Liver (tissue), 9 donors: ENCODE data around the gene LHFPL6. TPM values are rescaled to one million over a fixed set of nuclear protein-coding genes. Genes with fewer than 3 reads are reported as not detected.

Experiments
- DNase-seq: peaks from one replicate; pipeline ENCODE4 v3.0.0-alpha.2; 2017; ENCODE audit warnings: low spot score
- H3K27ac ChIP-seq, 2 donors: one replicate each; pipeline ENCODE4 v1.7.0; 2013; ENCODE audit warnings: inconsistent platforms in 2 of 2, low read length in 2 of 2, control low read depth in 1 of 2, low read depth in 1 of 2, mild to moderate bottlenecking in 1 of 2
- H3K27me3 ChIP-seq, 4 donors: one replicate each; pipeline versions ENCODE4 v1.6.1 to v1.7.0; 2013; ENCODE audit warnings: low read length in 3 of 4, inconsistent platforms in 1 of 4, mild to moderate bottlenecking in 1 of 4, moderate library complexity in 1 of 4; ENCODE audit not compliant: control insufficient read depth in 4 of 4, insufficient read depth in 4 of 4
- H3K36me3 ChIP-seq, 4 donors: one replicate each; pipeline versions ENCODE4 v1.6.1 to v1.7.0; 2013; ENCODE audit warnings: low read length in 3 of 4, mild to moderate bottlenecking in 3 of 4, low read depth in 1 of 4, moderate library complexity in 1 of 4; ENCODE audit not compliant: control insufficient read depth in 4 of 4, insufficient read depth in 3 of 4
- H3K4me1 ChIP-seq, 4 donors: one replicate each; pipeline versions ENCODE4 v1.6.1 to v1.7.0; 2013; ENCODE audit warnings: low read length in 3 of 4, mild to moderate bottlenecking in 3 of 4, moderate library complexity in 1 of 4; ENCODE audit not compliant: control insufficient read depth in 4 of 4, insufficient read depth in 4 of 4
- H3K4me3 ChIP-seq, 3 donors: one replicate each; pipeline versions ENCODE4 v1.6.1 to v1.7.0; 2013; ENCODE audit warnings: low read length in 3 of 3, control low read depth in 1 of 3, low read depth in 1 of 3, mild to moderate bottlenecking in 1 of 3
- H3K9ac ChIP-seq, 2 donors: one replicate each; pipeline ENCODE4 v1.7.0; 2013; ENCODE audit warnings: low read length in 2 of 2, mild to moderate bottlenecking in 2 of 2, moderate library complexity in 2 of 2, control low read depth in 1 of 2, low read depth in 1 of 2
- H3K9me3 ChIP-seq, 4 donors: one replicate each; pipeline versions ENCODE4 v1.6.1 to v1.7.0; 2013; ENCODE audit warnings: low read length in 3 of 4; ENCODE audit not compliant: control insufficient read depth in 4 of 4
- ATF3 ChIP-seq: IDR thresholded peaks from 2 replicates; pipeline ENCODE4 v1.6.1; 2016; ENCODE audit warnings: antibody characterized with exemption
- CTCF ChIP-seq: fragments of 150-350 bp; IDR thresholded peaks from 2 replicates; pipeline ENCODE4 v1.5.1; 2017; ENCODE audit warnings: improper control_type of control experiment, low read depth, low read length; ENCODE audit not compliant: missing input control
- EGR1 ChIP-seq, 2 donors: IDR thresholded peaks; 2 replicates each; pipeline ENCODE4 v1.6.1; 2016 to 2018; ENCODE audit warnings: antibody characterized with exemption in 2 of 2, low read depth in 2 of 2
- FOXA1 ChIP-seq: IDR thresholded peaks from 2 replicates; pipeline ENCODE4 v1.6.1; 2016; ENCODE audit warnings: antibody characterized with exemption
- FOXA2 ChIP-seq: IDR thresholded peaks from 2 replicates; pipeline ENCODE4 v1.6.1; 2016; ENCODE audit warnings: antibody characterized with exemption
- GABPA ChIP-seq, 2 donors: IDR thresholded peaks in 1 of 2; conservative IDR thresholded peaks in 1 of 2; 2 replicates each; pipeline ENCODE4 v1.6.1; 2016; ENCODE audit warnings: antibody characterized with exemption in 2 of 2, mild to moderate bottlenecking in 1 of 2, moderate library complexity in 1 of 2
- HNF4A ChIP-seq, 2 donors: conservative IDR thresholded peaks; 2 replicates each; pipeline ENCODE4 v1.6.1; 2016; ENCODE audit warnings: antibody characterized with exemption in 2 of 2, mild to moderate bottlenecking in 2 of 2
- HNF4G ChIP-seq: IDR thresholded peaks from 2 replicates; pipeline ENCODE4 v1.6.1; 2016; ENCODE audit warnings: antibody characterized with exemption
- JUND ChIP-seq, 2 donors: IDR thresholded peaks; 2 replicates each; pipeline ENCODE4 v1.6.1; 2016; ENCODE audit warnings: antibody characterized with exemption in 2 of 2
- MAX ChIP-seq: IDR thresholded peaks from 2 replicates; pipeline ENCODE4 v1.6.1; 2016; ENCODE audit warnings: antibody characterized with exemption
- NR2F2 ChIP-seq: IDR thresholded peaks from 2 replicates; pipeline ENCODE4 v1.6.1; 2016; ENCODE audit warnings: antibody characterized with exemption
- RAD21 ChIP-seq, 2 donors: IDR thresholded peaks; 2 replicates each; pipeline ENCODE4 v1.6.1; 2016; ENCODE audit warnings: antibody characterized with exemption in 2 of 2, mild to moderate bottlenecking in 2 of 2
- REST ChIP-seq: IDR thresholded peaks from 2 replicates; pipeline ENCODE4 v1.6.1; 2016; ENCODE audit warnings: antibody characterized with exemption, mild to moderate bottlenecking
- RXRA ChIP-seq, 2 donors: IDR thresholded peaks; 2 replicates each; pipeline ENCODE4 v1.6.1; 2017 to 2018; ENCODE audit warnings: antibody characterized with exemption in 2 of 2, mild to moderate bottlenecking in 1 of 2
- SP1 ChIP-seq: IDR thresholded peaks from 2 replicates; pipeline ENCODE4 v1.6.1; 2018; ENCODE audit warnings: antibody characterized with exemption, mild to moderate bottlenecking
- TAF1 ChIP-seq: conservative IDR thresholded peaks from 2 replicates; pipeline ENCODE4 v1.6.1; 2016; ENCODE audit warnings: antibody characterized with exemption, mild to moderate bottlenecking
- YY1 ChIP-seq: IDR thresholded peaks from 2 replicates; pipeline ENCODE4 v1.6.1; 2016; ENCODE audit warnings: antibody characterized with exemption, mild to moderate bottlenecking
- ZBTB33 ChIP-seq: IDR thresholded peaks from 2 replicates; pipeline ENCODE4 v1.6.1; 2016; ENCODE audit warnings: antibody characterized with exemption
- WGBS: extraction: QIAGEN DNeasy Blood & Tissue Kit; methylation state at CpG from one replicate; pipeline ENCODE4 v1.1.7; 2013; 5-methylcytosine and 5-hydroxymethylcytosine counted together
- polyA plus RNA-seq, 2 donors: library from polyadenylated mRNA; stranded (reverse) in 1 of 2; unstranded in 1 of 2; fragments of 200-250 nt in 1 of 2; fragments of >200 nt in 1 of 2; fragmentation: Nextera tagmentation in 1 of 2; extraction: Ambion mirVana in 1 of 2; gene quantifications; one replicate each; pipeline versions ENCODE4 v1.2.1 to v1.2.3, GENCODE V29; 2013 to 2015
- total RNA-seq, 2 donors: library from RNA; depleted of rRNA; stranded (reverse); fragments of >200 nt; gene quantifications; one replicate each; pipeline ENCODE4 v1.2.3, GENCODE V29; 2014
- donor health status: healthy.
- donor health status: healthy.
- donor health status: healthy.
- donor health status: healthy.
- donor health status: healthy.

The LHFPL6 gene
- total and polyA plus RNA-seq, 4 donors, result 2.6 to 8.3 (median 5.5) TPM

GRCh38 chr13:39527301-39527700 is 75.7 kb downstream of the LHFPL6 start:
- no peaks in the 10 kb centered on the region for H3K36me3 ChIP-seq
- H3K27ac ChIP-seq, result no peak overlapping the region
- peaks cover 0 to 6% (median under 1%) of the 10 kb centered on the region in 4 donors for H3K4me1 ChIP-seq
- no peaks in the 10 kb centered on the region for H3K9me3 ChIP-seq
- TF ChIP-seq TAF1 (no peak), YY1 (no peak), NR2F2 (no peak)
- WGBS, result 70% methylated on average over 3 of the region's 3 CpGs
- no peak overlapping the region for H3K9ac ChIP-seq
- H3K4me3 ChIP-seq, result no peak overlapping the region
- DNase-seq, result no peak
- no peaks in the 10 kb centered on the region for H3K27me3 ChIP-seq

GRCh38 chr13:39526499-39526898 is 76.5 kb downstream of the LHFPL6 start:
- Histone ChIP-seq H3K27me3 (no peaks in the 10 kb centered on the region), H3K4me3 (no peak overlapping the region), H3K9me3 (no peaks in the 10 kb centered on the region), H3K4me1 (peaks cover 0 to 6% (median 0%) of the 10 kb centered on the region in 4 donors), H3K36me3 (no peaks in the 10 kb centered on the region), H3K27ac (no peak overlapping the region), H3K9ac (no peak overlapping the region)
- TF ChIP-seq RAD21 (IDR thresholded peaks at IDR 0.05), result no peak
- TF ChIP-seq HNF4A (conservative IDR thresholded peaks at IDR 0.05), result no peak
- TF ChIP-seq EGR1 (IDR thresholded peaks at IDR 0.05; ENCODE audit: low read depth in 2 of 2), result no peak
- no peak for TF ChIP-seq HNF4G
- no peak for TF ChIP-seq GABPA (IDR thresholded peaks at IDR 0.05 in 1 of 2, conservative IDR thresholded peaks at IDR 0.05 in 1 of 2)
- no peak for TF ChIP-seq RXRA (IDR thresholded peaks at IDR 0.05)
- no peak for TF ChIP-seq ATF3
- no peak for TF ChIP-seq NR2F2
- TF ChIP-seq REST, result no peak
- TF ChIP-seq FOXA1, result no peak
- no peak for TF ChIP-seq TAF1
- TF ChIP-seq JUND (IDR thresholded peaks at IDR 0.05), result no peak
- TF ChIP-seq YY1, result no peak
- no peak for TF ChIP-seq CTCF
- TF ChIP-seq MAX, result no peak
- no peak for TF ChIP-seq FOXA2
- TF ChIP-seq ZBTB33, result no peak
- no peak for TF ChIP-seq SP1
- WGBS, result 82% methylated on average over 8 of the region's 8 CpGs
- DNase-seq, result no peak
